ENCODE data around the gene SUPT6H. TPM values are rescaled to one million over a fixed set of nuclear protein-coding genes. Genes with fewer than 3 reads are reported as not detected.

SUPT6H gene
- total RNA-seq, 3 donors from 2014 or later (not counting 1 experiment from before 2014, with no cell fraction given), result 170 to 184 (median 177) TPM

DNA sequence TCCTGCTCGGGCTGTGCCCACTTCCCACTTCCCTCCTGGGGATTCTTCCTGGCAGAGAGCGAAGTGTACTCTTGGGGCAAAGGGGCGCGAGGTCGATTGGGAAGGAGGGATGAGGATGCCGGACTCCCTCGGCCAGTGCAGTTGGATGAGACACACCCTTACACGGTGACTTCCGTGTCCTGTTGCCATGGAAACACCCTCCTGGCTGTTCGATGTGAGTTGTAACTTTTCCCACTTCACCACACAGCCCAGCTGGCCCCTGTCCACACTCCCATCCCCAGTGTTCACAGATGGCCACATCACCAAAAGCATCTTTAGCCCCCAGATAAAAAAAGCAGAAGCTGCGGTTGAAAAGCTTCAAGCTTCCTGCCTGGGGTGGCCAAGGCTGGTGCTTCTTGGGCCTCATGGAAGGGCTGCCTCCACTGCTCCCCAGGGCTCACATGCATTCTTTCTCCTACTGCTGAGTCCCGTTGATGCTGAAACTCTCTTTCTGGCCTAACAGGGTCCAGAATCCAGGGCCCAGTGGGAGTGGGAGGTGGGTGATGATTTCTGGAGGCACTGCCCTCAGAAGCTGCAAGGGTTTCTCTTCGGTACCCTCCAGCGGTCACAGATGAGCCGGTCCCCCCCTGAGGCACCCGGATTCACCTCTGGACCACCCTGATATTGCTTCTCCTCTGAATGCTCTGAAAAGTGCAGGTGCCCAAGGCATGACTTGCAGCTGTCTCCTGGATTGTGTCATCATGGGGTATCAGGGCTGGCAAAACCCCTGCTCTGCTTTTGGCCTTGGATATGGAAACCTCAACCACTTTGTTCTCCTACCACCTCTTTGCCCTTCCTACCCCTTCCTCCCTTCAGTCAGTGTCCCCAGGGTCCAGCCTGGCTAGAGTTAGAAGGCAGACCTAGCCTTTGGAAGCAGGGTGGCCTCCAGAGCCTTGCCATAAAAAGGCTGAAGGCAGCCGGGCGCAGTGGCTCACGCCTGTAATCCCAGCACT lies 79.6 kb downstream of the SUPT6H start:
- intact Hi-C loops (cut with micrococcal nuclease), result loop anchor here (5.0 kb wide), 1 partner anchor 186 kb away; no protein-coding TSS in a partner anchor
- Mint-ChIP-seq H3K27ac (no peak overlapping the region), H3K4me1 (peaks cover 0 to 38% of the 10 kb centered on the region in 2 donors), H3K36me3 (no peaks in the 10 kb centered on the region), H3K27me3 (ENCODE audit: low read depth in 2 of 2) (no peaks in the 10 kb centered on the region), H3K9me3 (no peaks in the 10 kb centered on the region), H3K4me3 (no peak overlapping the region)
- peaks cover 80% of the 10 kb centered on the region for H3K4me1 ChIP-seq (ENCODE audit: control insufficient read depth, insufficient read depth, low read length)
- TF ChIP-seq, protein P1, sequence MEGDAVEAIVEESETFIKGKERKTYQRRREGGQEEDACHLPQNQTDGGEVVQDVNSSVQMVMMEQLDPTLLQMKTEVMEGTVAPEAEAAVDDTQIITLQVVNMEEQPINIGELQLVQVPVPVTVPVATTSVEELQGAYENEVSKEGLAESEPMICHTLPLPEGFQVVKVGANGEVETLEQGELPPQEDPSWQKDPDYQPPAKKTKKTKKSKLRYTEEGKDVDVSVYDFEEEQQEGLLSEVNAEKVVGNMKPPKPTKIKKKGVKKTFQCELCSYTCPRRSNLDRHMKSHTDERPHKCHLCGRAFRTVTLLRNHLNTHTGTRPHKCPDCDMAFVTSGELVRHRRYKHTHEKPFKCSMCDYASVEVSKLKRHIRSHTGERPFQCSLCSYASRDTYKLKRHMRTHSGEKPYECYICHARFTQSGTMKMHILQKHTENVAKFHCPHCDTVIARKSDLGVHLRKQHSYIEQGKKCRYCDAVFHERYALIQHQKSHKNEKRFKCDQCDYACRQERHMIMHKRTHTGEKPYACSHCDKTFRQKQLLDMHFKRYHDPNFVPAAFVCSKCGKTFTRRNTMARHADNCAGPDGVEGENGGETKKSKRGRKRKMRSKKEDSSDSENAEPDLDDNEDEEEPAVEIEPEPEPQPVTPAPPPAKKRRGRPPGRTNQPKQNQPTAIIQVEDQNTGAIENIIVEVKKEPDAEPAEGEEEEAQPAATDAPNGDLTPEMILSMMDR (IDR thresholded peaks at IDR 0.05), result no peak
- H3K9me3 ChIP-seq (ENCODE audit: control insufficient read depth, insufficient read depth, low read length), result no peaks in the 10 kb centered on the region
- H3K36me3 ChIP-seq (ENCODE audit: control insufficient read depth, insufficient read depth, low read length), result no peaks in the 10 kb centered on the region
- H3K4me3 ChIP-seq (ENCODE audit: low read length), result no peak overlapping the region
- no peaks in the 10 kb centered on the region for H3K27me3 ChIP-seq (ENCODE audit: control insufficient read depth, insufficient read depth, low read length)
- peak overlapping the region; percentile 53 for H3K27ac ChIP-seq (ENCODE audit: low read length)
- 53% methylated on average over 19 of the region's 19 CpGs for WGBS (ENCODE audit: insufficient coverage)
- ATAC-seq (peak in 1 of 3 donors; percentile 27), DNase-seq (no peak)

DNA sequence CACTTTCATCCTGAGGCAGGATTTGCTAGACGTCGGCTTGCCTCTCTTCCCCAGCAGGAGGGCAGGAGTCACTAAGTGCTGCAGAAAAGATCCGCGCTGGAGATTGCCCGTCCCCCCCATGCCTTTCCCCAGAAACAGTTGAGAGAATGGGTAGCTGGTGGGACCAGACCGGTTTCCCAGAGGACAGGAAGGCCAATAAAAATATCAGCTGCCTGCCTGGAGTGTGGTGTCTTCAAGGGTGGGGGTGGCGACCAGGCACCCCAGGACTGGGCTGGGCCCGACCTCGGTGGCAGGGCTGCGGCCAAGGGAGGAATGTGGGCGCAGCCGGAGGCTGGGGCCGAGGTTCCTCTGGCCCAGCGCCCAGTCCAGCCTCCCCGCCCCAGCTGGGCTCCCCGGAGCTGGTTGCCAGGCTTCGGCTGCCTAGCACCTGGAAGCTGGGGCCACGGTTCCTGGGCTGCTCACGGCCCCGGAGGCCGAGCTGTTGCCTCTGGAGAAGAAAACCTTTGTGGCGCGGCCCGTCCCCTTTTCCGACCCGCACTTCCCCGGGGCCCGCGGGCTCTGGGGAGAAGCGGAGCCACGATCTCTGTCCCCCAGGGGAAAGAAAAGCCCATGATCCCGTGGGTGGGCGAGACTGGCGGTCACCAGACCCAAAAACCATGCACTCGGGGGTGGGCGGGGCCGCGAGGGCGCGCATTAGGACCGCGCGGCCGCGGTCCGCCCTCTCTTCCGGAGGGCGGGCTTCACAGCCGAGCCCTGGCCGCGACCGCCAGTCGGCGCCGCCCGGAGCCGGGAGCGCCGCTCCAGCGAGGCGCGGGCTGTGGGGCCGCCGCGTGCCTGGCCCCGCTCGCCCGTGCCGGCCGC lies 81.5 kb downstream of the SUPT6H start, which contains the start of gene TRAF4:
TRAF4 (plus strand) TSS at position 769 of the 861 bp plus-strand sequence. CDS start 102 bp downstream, outside the sequence.
- peak; percentile 90 to 95 (median 94) for ATAC-seq
- peak within 1 kb of the TSS; percentile 86 for H3K4me3 Mint-ChIP-seq
- Histone ChIP-seq H3K27me3 (ENCODE audit: control insufficient read depth, insufficient read depth, low read length) (no peaks in the 10 kb centered on the region), H3K36me3 (ENCODE audit: control insufficient read depth, insufficient read depth, low read length) (peaks cover 8% of the 10 kb centered on the region), H3K4me3 (ENCODE audit: low read length) (peak within 1 kb of the TSS; percentile 54), H3K4me1 (ENCODE audit: control insufficient read depth, insufficient read depth, low read length) (peaks cover 73% of the 10 kb centered on the region), H3K9me3 (ENCODE audit: control insufficient read depth, insufficient read depth, low read length) (no peaks in the 10 kb centered on the region), H3K27ac (ENCODE audit: low read length) (peak within 1 kb of the TSS; percentile 71)
- DNase-seq, result peak; percentile 74 to 91
- TF ChIP-seq, protein P1 (IDR thresholded peaks at IDR 0.05), result no peak
- no peaks in the 10 kb centered on the region for H3K27me3 Mint-ChIP-seq (ENCODE audit: low read depth in 2 of 2)
- H3K9me3 Mint-ChIP-seq, result no peaks in the 10 kb centered on the region
- no peaks in the 10 kb centered on the region for H3K36me3 Mint-ChIP-seq
- peak within 1 kb of the TSS; percentile 81 to 83 for H3K27ac Mint-ChIP-seq
- peaks cover 0 to 35% of the 10 kb centered on the region in 2 donors for H3K4me1 Mint-ChIP-seq
- intact Hi-C loops (cut with micrococcal nuclease), result loop anchor here (5.0 kb wide), 1 partner anchor 184 kb away; no protein-coding TSS in a partner anchor
- 3% methylated on average over 70 of the region's 70 CpGs for WGBS (ENCODE audit: insufficient coverage)

DNA sequence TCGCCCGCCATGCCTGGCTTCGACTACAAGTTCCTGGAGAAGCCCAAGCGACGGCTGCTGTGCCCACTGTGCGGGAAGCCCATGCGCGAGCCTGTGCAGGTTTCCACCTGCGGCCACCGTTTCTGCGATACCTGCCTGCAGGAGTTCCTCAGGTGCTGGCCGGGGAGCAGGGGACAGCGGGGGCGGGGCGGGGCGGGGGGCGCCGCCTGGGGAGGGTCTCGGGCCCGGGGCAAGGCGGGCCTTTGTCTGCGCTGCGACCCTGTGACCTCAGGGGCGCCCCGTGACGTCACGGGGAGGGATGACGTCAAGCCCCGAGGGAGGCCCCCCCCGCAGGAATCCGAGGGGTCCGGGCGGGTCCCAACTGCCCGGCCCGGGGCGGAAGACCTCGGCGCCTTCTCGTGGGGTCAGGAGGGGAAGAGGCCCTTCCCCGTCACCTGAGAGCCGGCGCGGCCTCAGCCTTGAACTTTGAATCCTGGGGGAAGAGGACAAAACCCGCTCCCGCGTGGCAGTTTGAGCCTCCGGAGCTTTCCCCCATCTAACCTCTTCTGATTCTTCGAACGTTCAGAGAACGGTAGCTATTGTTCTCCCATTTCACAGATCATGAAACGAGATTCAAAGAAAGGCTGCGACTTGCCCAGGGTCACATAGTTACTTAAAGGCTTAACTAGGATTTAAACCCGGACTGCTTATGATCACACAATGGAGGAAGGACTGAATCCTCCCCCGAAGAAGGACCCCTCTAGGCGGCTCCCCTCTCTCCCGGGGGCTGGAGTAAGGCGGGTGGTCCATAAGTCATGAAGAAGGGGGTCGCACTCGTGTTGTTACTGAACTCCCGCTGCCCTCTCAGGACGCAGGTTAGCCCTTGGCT lies 82.3 kb downstream of the SUPT6H start:
- 1% methylated on average over 61 of the region's 61 CpGs for WGBS (ENCODE audit: insufficient coverage)
- Histone ChIP-seq H3K4me1 (ENCODE audit: control insufficient read depth, insufficient read depth, low read length) (peaks cover 64% of the 10 kb centered on the region), H3K27ac (ENCODE audit: low read length) (peak overlapping the region; percentile 71)

More for the DNA sequence above, 82.3 kb downstream of the SUPT6H start:
- H3K9me3 ChIP-seq (ENCODE audit: control insufficient read depth, insufficient read depth, low read length), result no peaks in the 10 kb centered on the region
- TF ChIP-seq, protein P1 (IDR thresholded peaks at IDR 0.05), result no peak
- Mint-ChIP-seq H3K4me3 (peak overlapping the region; percentile 86), H3K4me1 (peaks cover 0 to 28% of the 10 kb centered on the region in 2 donors), H3K9me3 (no peaks in the 10 kb centered on the region), H3K27me3 (ENCODE audit: low read depth in 2 of 2) (no peaks in the 10 kb centered on the region), H3K27ac (peak overlapping the region; percentile 81 to 83), H3K36me3 (no peaks in the 10 kb centered on the region)
- ATAC-seq (peak; percentile 44 to 50 (median 46)), DNase-seq (peak; percentile 60 to 84)
- peak overlapping the region; percentile 54 for H3K4me3 ChIP-seq (ENCODE audit: low read length)
- H3K27me3 ChIP-seq (ENCODE audit: control insufficient read depth, insufficient read depth, low read length), result no peaks in the 10 kb centered on the region
- intact Hi-C loops (cut with micrococcal nuclease), result loop anchor here (5.0 kb wide), 1 partner anchor 183 kb away; no protein-coding TSS in a partner anchor
- peaks cover 12% of the 10 kb centered on the region for H3K36me3 ChIP-seq (ENCODE audit: control insufficient read depth, insufficient read depth, low read length)

All from natural killer cell (primary cell).